Measurements from ENCODE around the gene FAM131A. TPM values are rescaled to one million over a fixed set of nuclear protein-coding genes. Genes with fewer than 3 reads are reported as not detected.

FAM131A gene
- total RNA-seq, result 17.3 and 35.3 TPM in 2 replicates

GRCh38 chr3:184337399-184337714 is at the start of gene FAM131A:
FAM131A (plus strand) TSS chr3:184337600; CDS start chr3:184337631, 31 bp downstream.

GRCh38 chr3:184298759-184299487 is 38.5 kb upstream of the FAM131A start, which contains the start of gene PSMD2:
PSMD2 (plus strand) TSS chr3:184299241; CDS start chr3:184299267, 26 bp downstream.

GRCh38 chr3:184314363-184314699 is 23.1 kb upstream of the FAM131A start, which contains the start of gene EIF4G1:
EIF4G1 (plus strand) TSS chr3:184314606; CDS start chr3:184315797, 1,191 bp downstream.

GRCh38 chr3:184361532-184361931 is 24.1 kb downstream of the FAM131A start, which contains the start of the genes CLCN2 and POLR2H:
CLCN2 (minus strand) TSS chr3:184361605; CDS start chr3:184361479, 126 bp downstream.
POLR2H (plus strand) TSS chr3:184361710; CDS start chr3:184363493, 1,783 bp downstream.

GRCh38 chr3:184377882-184378445 is 40.6 kb downstream of the FAM131A start, which contains the start of gene THPO:
THPO (minus strand) TSS chr3:184378207; CDS start chr3:184376259, 1,948 bp downstream.

GRCh38 chr3:184379358-184380184 is 42.2 kb downstream of the FAM131A start, which contains the start of gene CHRD:
CHRD (plus strand) TSS chr3:184380054; CDS start chr3:184380319, 265 bp downstream.

Other genes starting within 250 kb of the FAM131A start
- not detected in 2 replicates for gene HTR3E, start 240.5 kb upstream of the FAM131A start, total RNA-seq
- 30.0 and 30.5 TPM in 2 replicates for gene EIF2B5, start 202.2 kb upstream of the FAM131A start, total RNA-seq
- gene DVL3, start 182.2 kb upstream of the FAM131A start, total RNA-seq, result 34.3 and 63.8 TPM in 2 replicates
- gene AP2M1, start 162.7 kb upstream of the FAM131A start, total RNA-seq, result 351 and 478 TPM in 2 replicates
- gene ABCF3, start 151.4 kb upstream of the FAM131A start, total RNA-seq, result 41.2 and 43.2 TPM in 2 replicates
- not detected in 2 replicates for gene VWA5B2, start 108.0 kb upstream of the FAM131A start, total RNA-seq
- 66.1 and 94.1 TPM in 2 replicates for gene ALG3, start 88.6 kb upstream of the FAM131A start, total RNA-seq
- 5.7 and 8.1 TPM in 2 replicates for gene EEF1AKMT4, start 87.9 kb upstream of the FAM131A start, total RNA-seq
- gene CAMK2N2, start 76.0 kb upstream of the FAM131A start, total RNA-seq, result 0.39 TPM in 1 of 2 replicates, not detected in the other
- gene ECE2, start 61.6 kb upstream of the FAM131A start, total RNA-seq, result not detected in 2 replicates
- 189 and 548 TPM in 2 replicates for gene PSMD2, start 38.4 kb upstream of the FAM131A start, total RNA-seq
- 242 and 310 TPM in 2 replicates for gene EIF4G1, start 23.0 kb upstream of the FAM131A start, total RNA-seq
- gene CLCN2, start 24.0 kb downstream of the FAM131A start, total RNA-seq, result 1.7 and 6.5 TPM in 2 replicates
- 75.5 and 110 TPM in 2 replicates for gene POLR2H, start 24.1 kb downstream of the FAM131A start, total RNA-seq
- 0.39 and 0.56 TPM in 2 replicates for gene THPO, start 40.6 kb downstream of the FAM131A start, total RNA-seq
- 0.52 and 18.3 TPM in 2 replicates for gene CHRD, start 42.5 kb downstream of the FAM131A start, total RNA-seq
- 0.39 and 7.7 TPM in 2 replicates for gene EPHB3, start 224.2 kb downstream of the FAM131A start, total RNA-seq